HepG2 (cell line): ENCODE measurements around the gene SLC39A1. TPM values are rescaled to one million over a fixed set of nuclear protein-coding genes. Genes with fewer than 3 reads are reported as not detected.
A peak's percentile ranks its signal among the peaks of the same experiment; 100 is the strongest.

Source experiments
- ARID2 ChIP-seq: sonication (generic); formaldehyde crosslinking; IDR thresholded peaks from 2 replicates; pipeline ENCODE4 v1.8.1; 2022; ENCODE audit warnings: mild to moderate bottlenecking, missing genetic modification reagents, borderline replicate concordance
- ELF4 ChIP-seq: sonication (generic); formaldehyde crosslinking; IDR thresholded peaks from 2 replicates; pipeline ENCODE4 v1.5.0; 2020; ENCODE audit warnings: missing genetic modification reagents, mild to moderate bottlenecking, moderate library complexity, borderline replicate concordance
- HNRNPUL1 ChIP-seq: fragments of 200-400 bp; formaldehyde crosslinking; IDR thresholded peaks from 2 replicates; pipeline ENCODE4 v1.6.1; 2017; ENCODE audit warnings: low read depth, mild to moderate bottlenecking, low read length, moderate library complexity
- NONO ChIP-seq, 2 experiments: fragments of 450-650 bp in 1 of 2; sonication (generic) in 1 of 2; formaldehyde crosslinking in 1 of 2; IDR thresholded peaks in 1 of 2; conservative IDR thresholded peaks in 1 of 2; 2 replicates each; pipeline versions ENCODE4 v1.6.1 to v1.8.0; 2017 to 2022; ENCODE audit warnings: mild to moderate bottlenecking in 1 of 2, missing genetic modification reagents in 1 of 2, moderate library complexity in 1 of 2
- SAFB2 ChIP-seq: sonication (generic); formaldehyde crosslinking; IDR thresholded peaks from 2 replicates; pipeline ENCODE4 v1.5.1; 2020; ENCODE audit warnings: missing genetic modification reagents, low read depth, mild to moderate bottlenecking, borderline replicate concordance
- SIX1 ChIP-seq: sonication (generic); formaldehyde crosslinking; IDR thresholded peaks from 2 replicates; pipeline ENCODE4 v1.4.0; 2020; ENCODE audit warnings: missing genetic modification reagents, borderline replicate concordance
- SKI ChIP-seq: fragments of 450-650 bp; IDR thresholded peaks from one replicate; pipeline ENCODE4 v1.6.1; 2018; ENCODE audit warnings: mild to moderate bottlenecking; ENCODE audit not compliant: partially characterized antibody
- SSRP1 ChIP-seq: IDR thresholded peaks from 2 replicates; pipeline ENCODE4 v1.6.1; 2016; ENCODE audit warnings: control low read depth
- TAF15 ChIP-seq: fragments of 200-400 bp; formaldehyde crosslinking; IDR thresholded peaks from one replicate; pipeline ENCODE4 v1.6.1; 2018; ENCODE audit warnings: mild to moderate bottlenecking, low read depth, low read length; ENCODE audit not compliant: poor library complexity, severe bottlenecking
- ZNF431 ChIP-seq: sonication (generic); formaldehyde crosslinking; IDR thresholded peaks from 2 replicates; pipeline ENCODE4 v1.9.0; 2022; ENCODE audit warnings: missing genetic modification reagents, low read depth, mild to moderate bottlenecking, borderline replicate concordance
- ZNF441 ChIP-seq: sonication (generic); formaldehyde crosslinking; IDR thresholded peaks from 2 replicates; pipeline ENCODE4 v1.7.0; 2021; ENCODE audit warnings: missing genetic modification reagents, borderline replicate concordance
- ZNF766 ChIP-seq: sonication (generic); formaldehyde crosslinking; IDR thresholded peaks from 2 replicates; pipeline ENCODE4 v1.5.0; 2020; ENCODE audit warnings: missing genetic modification reagents, borderline replicate concordance
- ZNF883 ChIP-seq: sonication (generic); formaldehyde crosslinking; IDR thresholded peaks from 2 replicates; pipeline ENCODE4 v1.5.1; 2020; ENCODE audit warnings: mild to moderate bottlenecking, missing genetic modification reagents; ENCODE audit errors: not compliant biosample characterization
- ZSCAN22 ChIP-seq: sonication (generic); formaldehyde crosslinking; IDR thresholded peaks from 2 replicates; pipeline ENCODE4 v1.4.0; 2020; ENCODE audit warnings: mild to moderate bottlenecking, missing genetic modification reagents
- ZZZ3 ChIP-seq: sonication (generic); formaldehyde crosslinking; IDR thresholded peaks from 2 replicates; pipeline ENCODE4 v1.4.0; 2020; ENCODE audit warnings: missing genetic modification reagents, mild to moderate bottlenecking, borderline replicate concordance
- polyA plus RNA-seq, 8 experiments: library from polyadenylated mRNA; depleted of rRNA in 3 of 8; stranded (reverse) in 7 of 8; unstranded in 1 of 8; fragments of >200 nt; fragmentation: Illumina TruSeq in 4 of 8; extraction: Trizol in 4 of 8; gene quantifications; 2 replicates each; pipeline versions ENCODE4 v1.2.1 to v1.2.3, GENCODE V29; 2011 to 2016; ENCODE audit warnings: low read depth in 4 of 8, missing spikeins in 1 of 8, mixed read lengths in 1 of 8; ENCODE audit not compliant: insufficient read depth in 1 of 8
- total RNA-seq, 5 experiments: library from RNA; depleted of rRNA; stranded (reverse); fragments of >200 nt; fragmentation: Illumina TruSeq; extraction: Trizol; gene quantifications; 2 replicates each; pipeline ENCODE4 v1.2.3, GENCODE V29; 2016; ENCODE audit warnings: low read depth in 1 of 5
- TF ChIP-seq, protein P1 (sequence below): IDR thresholded peaks from 2 replicates; pipeline ENCODE4 v1.6.1; 2016; ENCODE audit warnings: low read depth
- TF ChIP-seq, protein P2 (sequence below): sonication (generic); formaldehyde crosslinking; IDR thresholded peaks from 2 replicates; pipeline ENCODE4 v1.4.0; 2020; ENCODE audit warnings: missing genetic modification reagents
- TF ChIP-seq, protein P3 (sequence below): IDR thresholded peaks from 2 replicates; pipeline ENCODE4 v1.6.1; 2012; ENCODE audit warnings: low read length, improper control_type of control experiment
- TF ChIP-seq, protein P4 (sequence below): sonication (generic); formaldehyde crosslinking; IDR thresholded peaks from 2 replicates; pipeline ENCODE4 v1.4.0; 2020; ENCODE audit warnings: missing genetic modification reagents, borderline replicate concordance
- TF ChIP-seq, protein P5 (sequence below): sonication (generic); formaldehyde crosslinking; IDR thresholded peaks from 2 replicates; pipeline ENCODE4 v1.4.0; 2020; ENCODE audit warnings: mild to moderate bottlenecking, missing genetic modification reagents

SLC39A1 gene
- total and polyA plus RNA-seq, 2 of the 13 experiments (the other 11 are each of a cell fraction or from before 2014, with no cell fraction given) = 71.2 to 78.4 TPM

DNA sequence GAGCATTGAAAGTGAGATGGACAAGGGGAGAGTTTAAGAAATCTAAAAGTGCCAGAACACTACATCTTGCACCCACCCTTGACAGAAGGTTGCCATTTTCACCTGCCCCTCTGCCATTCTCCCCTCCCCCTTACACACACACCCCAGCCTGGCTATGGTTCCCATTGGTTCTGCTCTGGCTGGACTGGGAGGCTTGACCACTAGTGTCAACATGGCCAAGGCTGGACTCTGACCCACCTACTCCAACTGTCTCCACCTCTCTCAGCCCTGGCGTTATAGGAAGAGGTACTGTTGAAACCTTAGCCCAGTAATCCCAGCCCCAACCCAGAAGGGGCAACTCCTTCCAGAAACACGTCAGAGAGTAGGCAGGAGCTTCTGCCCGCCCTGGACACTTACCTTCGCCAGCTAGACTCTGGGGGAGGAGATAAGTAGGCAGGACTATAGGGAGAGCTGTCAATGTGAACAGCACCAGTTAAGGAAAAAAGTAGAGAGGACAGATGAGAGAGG is 9.4 kb downstream of the SLC39A1 start (continued):
- TF ChIP-seq, protein P1, sequence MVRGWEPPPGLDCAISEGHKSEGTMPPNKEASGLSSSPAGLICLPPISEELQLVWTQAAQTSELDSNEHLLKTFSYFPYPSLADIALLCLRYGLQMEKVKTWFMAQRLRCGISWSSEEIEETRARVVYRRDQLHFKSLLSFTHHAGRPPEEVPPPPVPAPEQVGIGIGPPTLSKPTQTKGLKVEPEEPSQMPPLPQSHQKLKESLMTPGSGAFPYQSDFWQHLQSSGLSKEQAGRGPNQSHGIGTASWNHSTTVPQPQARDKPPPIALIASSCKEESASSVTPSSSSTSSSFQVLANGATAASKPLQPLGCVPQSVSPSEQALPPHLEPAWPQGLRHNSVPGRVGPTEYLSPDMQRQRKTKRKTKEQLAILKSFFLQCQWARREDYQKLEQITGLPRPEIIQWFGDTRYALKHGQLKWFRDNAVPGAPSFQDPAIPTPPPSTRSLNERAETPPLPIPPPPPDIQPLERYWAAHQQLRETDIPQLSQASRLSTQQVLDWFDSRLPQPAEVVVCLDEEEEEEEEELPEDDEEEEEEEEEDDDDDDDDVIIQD = peak; percentile 80
- TF ChIP-seq ZNF431 = no peak
- no peak for TF ChIP-seq ELF4
- TF ChIP-seq, protein P2, sequence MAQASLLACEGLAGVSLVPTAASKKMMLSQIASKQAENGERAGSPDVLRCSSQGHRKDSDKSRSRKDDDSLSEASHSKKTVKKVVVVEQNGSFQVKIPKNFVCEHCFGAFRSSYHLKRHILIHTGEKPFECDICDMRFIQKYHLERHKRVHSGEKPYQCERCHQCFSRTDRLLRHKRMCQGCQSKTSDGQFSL (CRISPR knock-in tag) = no peak
- TF ChIP-seq, protein P3, sequence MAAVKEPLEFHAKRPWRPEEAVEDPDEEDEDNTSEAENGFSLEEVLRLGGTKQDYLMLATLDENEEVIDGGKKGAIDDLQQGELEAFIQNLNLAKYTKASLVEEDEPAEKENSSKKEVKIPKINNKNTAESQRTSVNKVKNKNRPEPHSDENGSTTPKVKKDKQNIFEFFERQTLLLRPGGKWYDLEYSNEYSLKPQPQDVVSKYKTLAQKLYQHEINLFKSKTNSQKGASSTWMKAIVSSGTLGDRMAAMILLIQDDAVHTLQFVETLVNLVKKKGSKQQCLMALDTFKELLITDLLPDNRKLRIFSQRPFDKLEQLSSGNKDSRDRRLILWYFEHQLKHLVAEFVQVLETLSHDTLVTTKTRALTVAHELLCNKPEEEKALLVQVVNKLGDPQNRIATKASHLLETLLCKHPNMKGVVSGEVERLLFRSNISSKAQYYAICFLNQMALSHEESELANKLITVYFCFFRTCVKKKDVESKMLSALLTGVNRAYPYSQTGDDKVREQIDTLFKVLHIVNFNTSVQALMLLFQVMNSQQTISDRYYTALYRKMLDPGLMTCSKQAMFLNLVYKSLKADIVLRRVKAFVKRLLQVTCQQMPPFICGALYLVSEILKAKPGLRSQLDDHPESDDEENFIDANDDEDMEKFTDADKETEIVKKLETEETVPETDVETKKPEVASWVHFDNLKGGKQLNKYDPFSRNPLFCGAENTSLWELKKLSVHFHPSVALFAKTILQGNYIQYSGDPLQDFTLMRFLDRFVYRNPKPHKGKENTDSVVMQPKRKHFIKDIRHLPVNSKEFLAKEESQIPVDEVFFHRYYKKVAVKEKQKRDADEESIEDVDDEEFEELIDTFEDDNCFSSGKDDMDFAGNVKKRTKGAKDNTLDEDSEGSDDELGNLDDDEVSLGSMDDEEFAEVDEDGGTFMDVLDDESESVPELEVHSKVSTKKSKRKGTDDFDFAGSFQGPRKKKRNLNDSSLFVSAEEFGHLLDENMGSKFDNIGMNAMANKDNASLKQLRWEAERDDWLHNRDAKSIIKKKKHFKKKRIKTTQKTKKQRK = no peak
- TF ChIP-seq ARID2 = no peak
- no peak for TF ChIP-seq HNRNPUL1
- no peak for TF ChIP-seq NONO (IDR thresholded peaks at IDR 0.05)
- peak; percentile 58 for TF ChIP-seq NONO (CRISPR knock-in tag; conservative IDR thresholded peaks at IDR 0.05)
- no peak for TF ChIP-seq TAF15
- TF ChIP-seq ZZZ3 (CRISPR knock-in tag) = no peak
- TF ChIP-seq, protein P4, sequence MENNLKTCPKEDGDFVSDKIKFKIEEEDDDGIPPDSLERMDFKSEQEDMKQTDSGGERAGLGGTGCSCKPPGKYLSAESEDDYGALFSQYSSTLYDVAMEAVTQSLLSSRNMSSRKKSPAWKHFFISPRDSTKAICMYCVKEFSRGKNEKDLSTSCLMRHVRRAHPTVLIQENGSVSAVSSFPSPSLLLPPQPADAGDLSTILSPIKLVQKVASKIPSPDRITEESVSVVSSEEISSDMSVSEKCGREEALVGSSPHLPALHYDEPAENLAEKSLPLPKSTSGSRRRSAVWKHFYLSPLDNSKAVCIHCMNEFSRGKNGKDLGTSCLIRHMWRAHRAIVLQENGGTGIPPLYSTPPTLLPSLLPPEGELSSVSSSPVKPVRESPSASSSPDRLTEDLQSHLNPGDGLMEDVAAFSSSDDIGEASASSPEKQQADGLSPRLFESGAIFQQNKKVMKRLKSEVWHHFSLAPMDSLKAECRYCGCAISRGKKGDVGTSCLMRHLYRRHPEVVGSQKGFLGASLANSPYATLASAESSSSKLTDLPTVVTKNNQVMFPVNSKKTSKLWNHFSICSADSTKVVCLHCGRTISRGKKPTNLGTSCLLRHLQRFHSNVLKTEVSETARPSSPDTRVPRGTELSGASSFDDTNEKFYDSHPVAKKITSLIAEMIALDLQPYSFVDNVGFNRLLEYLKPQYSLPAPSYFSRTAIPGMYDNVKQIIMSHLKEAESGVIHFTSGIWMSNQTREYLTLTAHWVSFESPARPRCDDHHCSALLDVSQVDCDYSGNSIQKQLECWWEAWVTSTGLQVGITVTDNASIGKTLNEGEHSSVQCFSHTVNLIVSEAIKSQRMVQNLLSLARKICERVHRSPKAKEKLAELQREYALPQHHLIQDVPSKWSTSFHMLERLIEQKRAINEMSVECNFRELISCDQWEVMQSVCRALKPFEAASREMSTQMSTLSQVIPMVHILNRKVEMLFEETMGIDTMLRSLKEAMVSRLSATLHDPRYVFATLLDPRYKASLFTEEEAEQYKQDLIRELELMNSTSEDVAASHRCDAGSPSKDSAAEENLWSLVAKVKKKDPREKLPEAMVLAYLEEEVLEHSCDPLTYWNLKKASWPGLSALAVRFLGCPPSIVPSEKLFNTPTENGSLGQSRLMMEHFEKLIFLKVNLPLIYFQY = peak; percentile 77; the same call in 1 of the 2 replicates
- peak; percentile 82 for TF ChIP-seq ZNF441
- 0 out of 2 replicates have a peak, but pooled peaks have one; percentile 53 for TF ChIP-seq SSRP1
- peak; percentile 38 for TF ChIP-seq SKI
- TF ChIP-seq ZNF883 = no peak
- peak; percentile 34; the same call in 1 of the 2 replicates for TF ChIP-seq SIX1 (CRISPR knock-in tag)
- no peak for TF ChIP-seq ZSCAN22
- no peak for TF ChIP-seq SAFB2
- TF ChIP-seq, protein P5, sequence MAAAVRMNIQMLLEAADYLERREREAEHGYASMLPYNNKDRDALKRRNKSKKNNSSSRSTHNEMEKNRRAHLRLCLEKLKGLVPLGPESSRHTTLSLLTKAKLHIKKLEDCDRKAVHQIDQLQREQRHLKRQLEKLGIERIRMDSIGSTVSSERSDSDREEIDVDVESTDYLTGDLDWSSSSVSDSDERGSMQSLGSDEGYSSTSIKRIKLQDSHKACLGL = no peak
- no peak for TF ChIP-seq ZNF766 (CRISPR knock-in tag)
